GM12878 (cell line): ENCODE measurements around the gene ARHGAP5. TPM values are rescaled to one million over a fixed set of nuclear protein-coding genes. Genes with fewer than 3 reads are reported as not detected.

Experiments used
- ATAC-seq: fragments of 200-7000 bp; cut with Tn5 transposase; 3 replicates; pipeline ENCODE4 v1.9.1; 2020; ENCODE audit warnings: mild to moderate bottlenecking, moderate library complexity
- BruUV-seq: library from RNA; stranded (reverse); fragments of 400-500 nt; replicated peaks from 2 replicates; lab custom pipeline; 2021; lab: Mats Ljungman, UMichigan
- CTCF ChIA-PET: fragments of 300-600 bp; sonication (Branson Sonifier 250); formaldehyde crosslinking; extraction: SDS; loops from one replicate; lab custom pipeline; 2021; ENCODE audit warnings: inconsistent platforms; lab: Yijun Ruan, JAX
- POLR2A ChIA-PET: fragments of 350-600 bp; formaldehyde crosslinking; extraction: SDS; loops from one replicate; lab custom pipeline; 2021; ENCODE audit warnings: inconsistent platforms; lab: Charles Lee
- RAD21 ChIA-PET: fragments of 300-600 bp; sonication (Branson Sonifier 250); formaldehyde crosslinking; loops from one replicate; lab custom pipeline; 2023; ENCODE audit warnings: antibody characterized with exemption; ENCODE audit not compliant: unreplicated experiment; lab: Charles Lee
- SMC1A ChIA-PET: fragments of 300-600 bp; sonication (Branson Sonifier 250); formaldehyde crosslinking; loops from one replicate; lab custom pipeline; 2023; ENCODE audit not compliant: unreplicated experiment, uncharacterized antibody; lab: Charles Lee
- DNase-seq: peaks from one replicate; pipeline ENCODE4 v3.0.0-alpha.2; 2011; ENCODE audit warnings: low read depth, low spot score
- FAIRE-seq: peaks from 3 replicates; lab custom pipeline; 2011; peaks lifted over from hg19 to GRCh38; lab: Jason Lieb, UNC
- H2AFZ ChIP-seq: 2 replicates; pipeline ENCODE4 v1.6.0; 2011; ENCODE audit warnings: low read depth, low read length, control low read depth; ENCODE audit not compliant: control insufficient read depth
- H3K27ac ChIP-seq: 2 replicates; pipeline ENCODE4 v1.5.1; 2011; ENCODE audit warnings: control low read depth; ENCODE audit not compliant: control insufficient read depth, insufficient read depth
- H3K27me3 ChIP-seq, 2 experiments: replicated peaks in 1 of 2; 2 replicates each; pipeline versions ENCODE4 v1.6.0 to v1.6.1; 2011; ENCODE audit warnings: low read length in 1 of 2; ENCODE audit not compliant: control insufficient read depth in 2 of 2, insufficient read depth in 2 of 2
- H3K36me3 ChIP-seq, 2 experiments: 2 replicates each; pipeline ENCODE4 v1.5.1; 2011; ENCODE audit warnings: low read length in 1 of 2; ENCODE audit not compliant: control insufficient read depth in 2 of 2, insufficient read depth in 2 of 2
- H3K4me1 ChIP-seq: 2 replicates; pipeline ENCODE4 v1.6.1; 2011; ENCODE audit warnings: mild to moderate bottlenecking, low read length, moderate library complexity, mixed read lengths; ENCODE audit not compliant: control insufficient read depth, insufficient read depth
- H3K4me2 ChIP-seq: 2 replicates; pipeline ENCODE4 v1.6.0; 2011; ENCODE audit warnings: control low read depth; ENCODE audit not compliant: control insufficient read depth, insufficient read depth
- H3K4me3 ChIP-seq: fragments of 200-600 bp; sonication (generic); 2 replicates; pipeline ENCODE4 v1.5.1; 2016
- H3K79me2 ChIP-seq: 2 replicates; pipeline ENCODE4 v1.6.0; 2011; ENCODE audit warnings: low read length; ENCODE audit not compliant: control insufficient read depth, insufficient read depth
- H3K9ac ChIP-seq: 2 replicates; pipeline ENCODE4 v1.8.0; 2011; ENCODE audit warnings: low read length, control low read depth, mixed read lengths; ENCODE audit not compliant: control insufficient read depth, insufficient read depth
- H3K9me3 ChIP-seq: replicated peaks from 3 replicates; pipeline ENCODE4 v1.5.1; 2011; ENCODE audit warnings: mild to moderate bottlenecking, low read length; ENCODE audit not compliant: control insufficient read depth, insufficient read depth
- H4K20me1 ChIP-seq: 2 replicates; pipeline ENCODE4 v1.6.0; 2011; ENCODE audit not compliant: control insufficient read depth, insufficient read depth
- ASH2L ChIP-seq: fragments of 300-600, 200-600 bp; sonication (generic); IDR thresholded peaks from 2 replicates; pipeline ENCODE4 v1.6.1; 2017; ENCODE audit warnings: low read depth, mild to moderate bottlenecking, borderline replicate concordance
- BACH1 ChIP-seq: fragments of 450-650 bp; IDR thresholded peaks from 2 replicates; pipeline ENCODE4 v1.6.1; 2017; ENCODE audit warnings: mild to moderate bottlenecking, borderline replicate concordance
- BRCA1 ChIP-seq: IDR thresholded peaks from 2 replicates; pipeline ENCODE4 v1.6.1; 2011; ENCODE audit warnings: low read depth, low read length, improper control_type of control experiment
- CEBPB ChIP-seq, 2 experiments: fragments of 150-350 bp in 1 of 2; IDR thresholded peaks; 2 replicates each; pipeline ENCODE4 v1.6.1; 2012 to 2014; ENCODE audit warnings: low read depth in 2 of 2, low read length in 2 of 2, borderline replicate concordance in 1 of 2, inconsistent platforms in 1 of 2
- CREB1 ChIP-seq: IDR thresholded peaks from 2 replicates; pipeline ENCODE4 v1.6.1; 2012; ENCODE audit warnings: low read depth, mild to moderate bottlenecking, inconsistent platforms
- CREM ChIP-seq: IDR thresholded peaks from 2 replicates; pipeline ENCODE4 v1.6.1; 2014; ENCODE audit warnings: antibody characterized with exemption, low read depth
- HDAC6 ChIP-seq: fragments of 200-600 bp; sonication (generic); IDR thresholded peaks from one replicate; pipeline ENCODE4 v1.8.0; 2017; ENCODE audit warnings: antibody characterized with exemption; ENCODE audit not compliant: unreplicated experiment
- HDGF ChIP-seq: fragments of 450-650 bp; IDR thresholded peaks from 2 replicates; pipeline ENCODE4 v1.6.1; 2016; ENCODE audit warnings: antibody characterized with exemption
- KDM1A ChIP-seq: fragments of 200-600 bp; sonication (generic); IDR thresholded peaks from 2 replicates; pipeline ENCODE4 v1.6.1; 2016; ENCODE audit warnings: borderline replicate concordance
- MTA3 ChIP-seq: IDR thresholded peaks from 2 replicates; pipeline ENCODE4 v1.6.1; 2012; ENCODE audit warnings: low read length, inconsistent platforms, borderline replicate concordance
- MXI1 ChIP-seq: fragments of 150-350 bp; IDR thresholded peaks from 2 replicates; pipeline ENCODE4 v1.6.1; 2011; ENCODE audit warnings: low read depth, mild to moderate bottlenecking, inconsistent platforms, low read length, improper control_type of control experiment
- NFYB ChIP-seq: IDR thresholded peaks from 2 replicates; pipeline ENCODE4 v1.6.1; 2011; ENCODE audit warnings: low read depth, mild to moderate bottlenecking, low read length, improper control_type of control experiment, moderate library complexity; ENCODE audit not compliant: insufficient read depth
- SMAD1 ChIP-seq: fragments of 450-650 bp; IDR thresholded peaks from 2 replicates; pipeline ENCODE4 v1.6.1; 2018; ENCODE audit warnings: mild to moderate bottlenecking, low read depth; ENCODE audit not compliant: partially characterized antibody
- STAT3 ChIP-seq: IDR thresholded peaks from 2 replicates; pipeline ENCODE4 v1.6.1; 2011; ENCODE audit warnings: low read depth, low read length, improper control_type of control experiment
- WRNIP1 ChIP-seq: IDR thresholded peaks from 2 replicates; pipeline ENCODE4 v1.6.1; 2011; ENCODE audit warnings: low read depth, low read length, improper control_type of control experiment, borderline replicate concordance
- YBX1 ChIP-seq: fragments of 450-650 bp; IDR thresholded peaks from 2 replicates; pipeline ENCODE4 v1.6.1; 2016; ENCODE audit warnings: antibody characterized with exemption
- ZNF24 ChIP-seq: fragments of 450-650 bp; IDR thresholded peaks from 2 replicates; pipeline ENCODE4 v1.6.1; 2017; ENCODE audit warnings: antibody characterized with exemption, mild to moderate bottlenecking
- WGBS: methylation state at CpG from one replicate; pipeline ENCODE4 v1.1.6; 2016; ENCODE audit warnings: low lambda C conversion rate; ENCODE audit not compliant: insufficient replicate concordance, insufficient coverage; ENCODE audit errors: missing lambda C conversion rate; 5-methylcytosine and 5-hydroxymethylcytosine counted together
- in situ Hi-C: fragments of 300-500 bp; cut with MboI; formaldehyde crosslinking; loops from 9 replicates; pipeline ENCODE4 v1.14.3; 2018; ENCODE audit warnings: mixed read lengths
- intact Hi-C: fragments of 100-400 bp; cut with micrococcal nuclease; formaldehyde crosslinking; loops from one replicate; pipeline ENCODE4 v1.14.2; 2022; ENCODE audit not compliant: unreplicated experiment
- polyA plus RNA-seq, 11 experiments: library from polyadenylated mRNA; depleted of rRNA in 4 of 11; unstranded in 6 of 11; stranded (reverse) in 5 of 11; fragments of >200 nt; fragmentation: Nextera tagmentation in 4 of 11; fragmentation: Illumina TruSeq in 1 of 11; extraction: Ambion mirVana in 4 of 11; extraction: Trizol in 1 of 11; gene quantifications; 1 replicate in 1 of 11; 2 replicates in 10 of 11; pipeline versions ENCODE4 v1.2.1 to v1.2.3, GENCODE V29; 2011 to 2016; ENCODE audit warnings: inconsistent platforms in 2 of 11, missing spikeins in 2 of 11, low read depth in 1 of 11
- total RNA-seq, 4 experiments: library from RNA; depleted of rRNA in 3 of 4; stranded (reverse); fragments of >200 nt in 3 of 4; fragmentation: Illumina TruSeq in 1 of 4; extraction: Trizol in 1 of 4; gene quantifications; 2 replicates each; pipeline versions ENCODE4 v1.2.1 to v1.2.3, GENCODE V29; 2013 to 2021
- TF ChIP-seq, protein P1 (sequence below): fragments of 450-650 bp; formaldehyde crosslinking; IDR thresholded peaks from 2 replicates; pipeline ENCODE4 v1.4.0; 2020; ENCODE audit warnings: mild to moderate bottlenecking, moderate library complexity
- TF ChIP-seq, protein P2 (sequence below): fragments of 450-650 bp; IDR thresholded peaks from 2 replicates; pipeline ENCODE4 v1.6.1; 2017; ENCODE audit warnings: mild to moderate bottlenecking, low read depth, inconsistent platforms; ENCODE audit not compliant: poor library complexity, severe bottlenecking

Gene ARHGAP5
- total and polyA plus RNA-seq, 10 of the 15 experiments (the other 5 are each of a cell fraction or from before 2014, with no cell fraction given): 0.91 to 19.6 (median 7.2) TPM

DNA sequence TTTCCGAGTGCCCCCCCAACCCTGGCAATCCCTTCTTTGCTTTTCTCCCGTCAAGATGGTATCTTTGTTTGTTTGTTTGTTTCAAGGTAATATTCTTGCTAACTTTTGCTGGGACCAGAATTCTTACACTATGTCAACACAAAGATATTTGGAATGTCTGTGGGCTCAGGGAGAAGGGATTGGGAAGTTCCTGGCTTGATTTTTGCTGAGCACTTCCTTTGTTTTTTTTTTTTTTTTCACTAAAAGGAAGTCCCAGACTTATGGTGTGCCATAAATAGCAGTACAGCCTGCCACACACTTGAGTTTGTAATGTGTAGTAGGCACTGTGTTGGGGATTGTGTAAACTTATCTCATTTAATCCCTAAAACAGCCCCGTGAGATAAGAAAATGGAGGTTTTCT is 113.6 kb downstream of the ARHGAP5 start (continued):
- TF ChIP-seq, protein P1, sequence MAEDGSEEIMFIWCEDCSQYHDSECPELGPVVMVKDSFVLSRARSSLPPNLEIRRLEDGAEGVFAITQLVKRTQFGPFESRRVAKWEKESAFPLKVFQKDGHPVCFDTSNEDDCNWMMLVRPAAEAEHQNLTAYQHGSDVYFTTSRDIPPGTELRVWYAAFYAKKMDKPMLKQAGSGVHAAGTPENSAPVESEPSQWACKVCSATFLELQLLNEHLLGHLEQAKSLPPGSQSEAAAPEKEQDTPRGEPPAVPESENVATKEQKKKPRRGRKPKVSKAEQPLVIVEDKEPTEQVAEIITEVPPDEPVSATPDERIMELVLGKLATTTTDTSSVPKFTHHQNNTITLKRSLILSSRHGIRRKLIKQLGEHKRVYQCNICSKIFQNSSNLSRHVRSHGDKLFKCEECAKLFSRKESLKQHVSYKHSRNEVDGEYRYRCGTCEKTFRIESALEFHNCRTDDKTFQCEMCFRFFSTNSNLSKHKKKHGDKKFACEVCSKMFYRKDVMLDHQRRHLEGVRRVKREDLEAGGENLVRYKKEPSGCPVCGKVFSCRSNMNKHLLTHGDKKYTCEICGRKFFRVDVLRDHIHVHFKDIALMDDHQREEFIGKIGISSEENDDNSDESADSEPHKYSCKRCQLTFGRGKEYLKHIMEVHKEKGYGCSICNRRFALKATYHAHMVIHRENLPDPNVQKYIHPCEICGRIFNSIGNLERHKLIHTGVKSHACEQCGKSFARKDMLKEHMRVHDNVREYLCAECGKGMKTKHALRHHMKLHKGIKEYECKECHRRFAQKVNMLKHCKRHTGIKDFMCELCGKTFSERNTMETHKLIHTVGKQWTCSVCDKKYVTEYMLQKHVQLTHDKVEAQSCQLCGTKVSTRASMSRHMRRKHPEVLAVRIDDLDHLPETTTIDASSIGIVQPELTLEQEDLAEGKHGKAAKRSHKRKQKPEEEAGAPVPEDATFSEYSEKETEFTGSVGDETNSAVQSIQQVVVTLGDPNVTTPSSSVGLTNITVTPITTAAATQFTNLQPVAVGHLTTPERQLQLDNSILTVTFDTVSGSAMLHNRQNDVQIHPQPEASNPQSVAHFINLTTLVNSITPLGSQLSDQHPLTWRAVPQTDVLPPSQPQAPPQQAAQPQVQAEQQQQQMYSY (CRISPR knock-in tag): no peak
- TF ChIP-seq BRCA1: no peak
- TF ChIP-seq WRNIP1: no peak
- no peak for TF ChIP-seq ASH2L
- TF ChIP-seq ZNF24: no peak
- no peak for TF ChIP-seq MTA3
- TF ChIP-seq, all 136 proteins: peak for 0

DNA sequence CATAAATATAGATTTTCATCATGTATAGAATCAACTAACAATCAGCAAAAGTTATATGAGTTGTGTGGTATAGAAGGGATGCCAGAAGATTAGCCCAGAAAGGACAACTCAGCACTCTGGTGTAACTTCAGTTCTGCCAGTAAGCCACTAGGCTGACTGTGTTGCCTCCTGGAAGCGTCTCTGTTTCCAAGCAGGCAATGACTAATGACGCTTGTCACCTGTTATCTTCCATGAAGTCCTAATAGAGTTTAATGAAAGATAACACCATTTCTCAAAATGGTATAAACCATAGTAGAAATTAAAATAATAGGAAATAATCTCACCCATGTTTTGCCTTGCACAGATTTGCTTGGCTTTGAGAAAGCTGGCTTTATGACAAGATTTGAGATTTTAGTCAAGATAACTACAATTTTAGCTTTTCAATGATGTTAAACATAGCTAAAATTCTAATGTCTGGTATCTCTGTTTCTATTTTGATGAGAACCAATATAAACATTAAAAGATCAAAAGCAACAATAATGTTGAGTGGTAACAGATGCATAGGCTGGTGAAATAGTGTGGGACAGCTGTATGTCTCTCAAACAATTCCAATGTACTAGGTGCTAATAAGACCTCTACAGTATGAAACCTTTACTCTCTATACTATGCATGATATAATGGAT is 115.7 kb downstream of the ARHGAP5 start:
- H3K4me3 ChIP-seq: no peak overlapping the region
- H3K27ac ChIP-seq: no peak overlapping the region
- ChIA-PET POLR2A (no interaction called here), SMC1A (interaction anchor here (1.5 kb wide), 1 partner anchor 14 kb away, joined by 3 read pairs; no protein-coding TSS in a partner anchor), CTCF (no interaction called here), RAD21 (no interaction called here)
- in situ Hi-C loops: no loop called here
- no peaks in the 10 kb centered on the region for H3K4me1 ChIP-seq
- 95% methylated on average over 2 of the region's 2 CpGs for WGBS
- H3K27me3 ChIP-seq: no peaks in the 10 kb centered on the region
- no peak for DNase-seq
- intact Hi-C loops: no loop called here
- H2AFZ ChIP-seq: no peak overlapping the region
- H4K20me1 ChIP-seq: no peaks in the 10 kb centered on the region
- no peak overlapping the region for H3K4me2 ChIP-seq
- BruUV-seq: no TSS peak
- H3K79me2 ChIP-seq: no peaks in the 10 kb centered on the region
- ATAC-seq: no peak
- no peaks in the 10 kb centered on the region for H3K36me3 ChIP-seq
- H3K9me3 ChIP-seq: no peaks in the 10 kb centered on the region
- TF ChIP-seq STAT3: no peak
- no peak for TF ChIP-seq BACH1
- TF ChIP-seq, protein P2, sequence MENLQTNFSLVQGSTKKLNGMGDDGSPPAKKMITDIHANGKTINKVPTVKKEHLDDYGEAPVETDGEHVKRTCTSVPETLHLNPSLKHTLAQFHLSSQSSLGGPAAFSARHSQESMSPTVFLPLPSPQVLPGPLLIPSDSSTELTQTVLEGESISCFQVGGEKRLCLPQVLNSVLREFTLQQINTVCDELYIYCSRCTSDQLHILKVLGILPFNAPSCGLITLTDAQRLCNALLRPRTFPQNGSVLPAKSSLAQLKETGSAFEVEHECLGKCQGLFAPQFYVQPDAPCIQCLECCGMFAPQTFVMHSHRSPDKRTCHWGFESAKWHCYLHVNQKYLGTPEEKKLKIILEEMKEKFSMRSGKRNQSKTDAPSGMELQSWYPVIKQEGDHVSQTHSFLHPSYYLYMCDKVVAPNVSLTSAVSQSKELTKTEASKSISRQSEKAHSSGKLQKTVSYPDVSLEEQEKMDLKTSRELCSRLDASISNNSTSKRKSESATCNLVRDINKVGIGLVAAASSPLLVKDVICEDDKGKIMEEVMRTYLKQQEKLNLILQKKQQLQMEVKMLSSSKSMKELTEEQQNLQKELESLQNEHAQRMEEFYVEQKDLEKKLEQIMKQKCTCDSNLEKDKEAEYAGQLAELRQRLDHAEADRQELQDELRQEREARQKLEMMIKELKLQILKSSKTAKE: no peak
- no peak for TF ChIP-seq YBX1
- no peak for TF ChIP-seq NFYB
- TF ChIP-seq CREB1: no peak
- TF ChIP-seq KDM1A: no peak
- no peak for TF ChIP-seq HDGF
- no peak for TF ChIP-seq SMAD1
- TF ChIP-seq HDAC6: no peak
- no peak for TF ChIP-seq CEBPB (IDR thresholded peaks at IDR 0.05; ENCODE audit: borderline replicate concordance in 1 of 2, low read depth in 2 of 2, low read length in 2 of 2)
- no peak for TF ChIP-seq CREM
- no peak for TF ChIP-seq MXI1
- no peak for FAIRE-seq
- no peak overlapping the region for H3K9ac ChIP-seq
